Colonic mucosa (tissue), 4 donors: Measurements from ENCODE around the gene SCUBE2. TPM values are rescaled to one million over a fixed set of nuclear protein-coding genes. Genes with fewer than 3 reads are reported as not detected.
A peak's percentile ranks its signal among the peaks of the same experiment; 100 is the strongest.

Source experiments
- DNase-seq: peaks from one replicate; pipeline ENCODE4 v3.0.0-alpha.2; 2020
- H3K27ac ChIP-seq: fragments of 200-600 bp; one replicate; pipeline ENCODE4 v1.8.0; 2021
- H3K27me3 ChIP-seq: fragments of 200-600 bp; one replicate; pipeline ENCODE4 v1.8.0; 2021
- H3K36me3 ChIP-seq: fragments of 200-600 bp; one replicate; pipeline ENCODE4 v1.8.0; 2021
- H3K4me1 ChIP-seq: fragments of 200-600 bp; one replicate; pipeline ENCODE4 v1.8.0; 2021; ENCODE audit warnings: mild to moderate bottlenecking
- H3K4me3 ChIP-seq: fragments of 200-600 bp; one replicate; pipeline ENCODE4 v1.8.0; 2021
- H3K9ac ChIP-seq, 2 donors: one replicate each; pipeline ENCODE4 v1.7.0; 2013; ENCODE audit warnings: control low read depth in 2 of 2, low read depth in 2 of 2, low read length in 2 of 2
- H3K9me3 ChIP-seq: fragments of 200-600 bp; one replicate; pipeline ENCODE4 v1.8.0; 2021
- CTCF ChIP-seq: fragments of 200-600 bp; IDR thresholded peaks from one replicate; pipeline ENCODE4 v1.8.0; 2022; ENCODE audit warnings: antibody characterized with exemption, mild to moderate bottlenecking
- intact Hi-C: fragments of 100-400 bp; cut with DNase I; formaldehyde crosslinking; loops from one replicate; pipeline ENCODE4 v1.14.1; 2022
- total RNA-seq, 2 donors: library from RNA; stranded (reverse); fragmentation: NEBNext Ultra II Directional in 1 of 2; extraction: Animal tissue kit (Norgen Biotek cat#: 25700) in 1 of 2; gene quantifications; one replicate each; pipeline ENCODE4 v1.2.1, GENCODE V29; 2021
- donor health status: healthy.
- donor health status: DM: no; HTN: no; CAD: no.
- donor health status: DM: no; HTN: no; CAD: no.

SCUBE2 gene
- total RNA-seq, 2 donors from 2014 or later, result 2.5 to 7.5 TPM

- no peaks in the 10 kb centered on the region for H3K4me1 ChIP-seq
- intact Hi-C loops, result no loop called here
- no peak for TF ChIP-seq CTCF
These were observed 68.3 kb downstream of the SCUBE2 start for GRCh38 chr11:9022961-9023680.

GRCh38 chr11:9020916-9021315, 70.5 kb downstream of the SCUBE2 start:
- no peak overlapping the region for H3K9ac ChIP-seq
- H3K4me3 ChIP-seq, result no peak overlapping the region
- no peak for DNase-seq
- no peak for TF ChIP-seq CTCF
- no peaks in the 10 kb centered on the region for H3K36me3 ChIP-seq
- no peaks in the 10 kb centered on the region for H3K27me3 ChIP-seq
- no peak overlapping the region for H3K27ac ChIP-seq
- H3K4me1 ChIP-seq, result no peaks in the 10 kb centered on the region
- H3K9me3 ChIP-seq, result no peaks in the 10 kb centered on the region
- intact Hi-C loops, result no loop called here

More at GRCh38 chr11:9022961-9023680, 68.3 kb downstream of the SCUBE2 start:
- no peak overlapping the region for H3K27ac ChIP-seq
- H3K27me3 ChIP-seq, result no peaks in the 10 kb centered on the region
- no peak overlapping the region for H3K9ac ChIP-seq
- H3K9me3 ChIP-seq, result no peaks in the 10 kb centered on the region
- no peak overlapping the region for H3K4me3 ChIP-seq
- H3K36me3 ChIP-seq, result no peaks in the 10 kb centered on the region
- DNase-seq, result no peak

- H3K4me1 ChIP-seq, result no peaks in the 10 kb centered on the region
- no peaks in the 10 kb centered on the region for H3K27me3 ChIP-seq
- intact Hi-C loops, result no loop called here
These were observed 71.5 kb downstream of the SCUBE2 start for GRCh38 chr11:9019861-9020260.

GRCh38 chr11:9017773-9018172, 73.6 kb downstream of the SCUBE2 start:
- no peak for TF ChIP-seq CTCF
- no peaks in the 10 kb centered on the region for H3K4me1 ChIP-seq
- peak; percentile 50 for DNase-seq
- H3K9ac ChIP-seq, result no peak overlapping the region
- H3K36me3 ChIP-seq, result no peaks in the 10 kb centered on the region
- no peak overlapping the region for H3K4me3 ChIP-seq
- H3K27me3 ChIP-seq, result no peaks in the 10 kb centered on the region
- intact Hi-C loops, result no loop called here
- no peaks in the 10 kb centered on the region for H3K9me3 ChIP-seq
- H3K27ac ChIP-seq, result no peak overlapping the region

More at GRCh38 chr11:9019861-9020260, 71.5 kb downstream of the SCUBE2 start:
- Histone ChIP-seq H3K4me3 (no peak overlapping the region), H3K27ac (no peak overlapping the region), H3K36me3 (no peaks in the 10 kb centered on the region), H3K9me3 (no peaks in the 10 kb centered on the region), H3K9ac (no peak overlapping the region)
- no peak for DNase-seq
- no peak for TF ChIP-seq CTCF

GRCh38 chr11:9016916-9017642, 74.3 kb downstream of the SCUBE2 start:
- no peaks in the 10 kb centered on the region for H3K4me1 ChIP-seq
- no peak overlapping the region for H3K4me3 ChIP-seq
- no peaks in the 10 kb centered on the region for H3K27me3 ChIP-seq
- no peak overlapping the region for H3K27ac ChIP-seq
- no peak overlapping the region for H3K9ac ChIP-seq
- H3K9me3 ChIP-seq, result no peaks in the 10 kb centered on the region
- H3K36me3 ChIP-seq, result no peaks in the 10 kb centered on the region
- DNase-seq, result no peak
- TF ChIP-seq CTCF, result no peak
- intact Hi-C loops, result no loop called here
